PC-9 (cell line): ENCODE data around the gene CD1C.

ENCODE experiments used
- CTCF ChIP-seq: fragments of 200-600 bp; sonication (generic); conservative IDR thresholded peaks from 2 replicates; pipeline ENCODE4 v1.6.1; 2017; ENCODE audit warnings: mixed run types, antibody characterized with exemption, mild to moderate bottlenecking, moderate library complexity
- EZH2 ChIP-seq: fragments of 200-600 bp; sonication (generic); IDR thresholded peaks from 2 replicates; pipeline ENCODE4 v1.8.0; 2017; ENCODE audit warnings: antibody characterized with exemption, low read depth

- no peak for TF ChIP-seq CTCF
- TF ChIP-seq EZH2, result no peak
These were observed 44.9 kb downstream of the CD1C start for GRCh38 chr1:158334526-158335212.
